GM12891 (cell line): ENCODE measurements around the gene LAMC2.

Source experiments
- POLR2A ChIP-seq: IDR thresholded peaks from 2 replicates; pipeline ENCODE4 v1.6.1; 2011; ENCODE audit warnings: low read depth, low read length, control low read depth
- POU2F2 ChIP-seq: IDR thresholded peaks from 2 replicates; pipeline ENCODE4 v1.6.1; 2011; ENCODE audit warnings: low read depth, mild to moderate bottlenecking, control low read depth, low read length, moderate library complexity

GRCh38 chr1:183167676-183168075 is 18.4 kb upstream of the LAMC2 start:
- TF ChIP-seq POLR2A (no peak), POU2F2 (no peak)
